Measurements from ENCODE around the gene ADH6.
"Not testable (repeated sequence)": the region's sequence is repeated elsewhere in the genome, so short reads cannot be mapped to it uniquely, and the experiment has no call there.

ADH6 gene

GRCh38 chr4:99189900-99190299 lies 29.1 kb downstream of the ADH6 start:
- not testable (repeated sequence) for DNase-seq

- DNase-seq: no peak
Observed at GRCh38 chr4:99186029-99186428, 33.0 kb downstream of the ADH6 start.

DNA sequence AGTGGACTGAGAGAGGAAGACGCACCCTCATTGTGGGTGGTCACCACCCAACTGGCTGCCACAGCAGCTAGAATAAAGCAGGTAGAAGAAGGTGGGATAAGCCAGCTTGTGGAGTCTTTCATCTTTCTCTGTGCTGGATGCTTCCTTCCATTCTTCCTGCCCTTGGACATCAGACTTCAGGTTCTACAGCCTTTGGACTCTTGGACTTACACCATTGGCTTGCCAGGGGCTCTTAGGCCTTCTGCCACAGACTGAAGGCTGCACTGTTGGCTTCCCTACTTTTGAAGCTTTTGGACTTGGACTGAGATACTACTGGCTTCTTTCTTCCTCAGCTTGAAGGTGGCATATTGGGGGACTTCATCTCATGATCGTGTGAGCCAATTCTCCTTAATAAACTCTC lies 33.5 kb downstream of the ADH6 start:
- DNase-seq: no peak

GRCh38 chr4:99180382-99181070 lies 38.5 kb downstream of the ADH6 start:
- DNase-seq: no peak

DNA sequence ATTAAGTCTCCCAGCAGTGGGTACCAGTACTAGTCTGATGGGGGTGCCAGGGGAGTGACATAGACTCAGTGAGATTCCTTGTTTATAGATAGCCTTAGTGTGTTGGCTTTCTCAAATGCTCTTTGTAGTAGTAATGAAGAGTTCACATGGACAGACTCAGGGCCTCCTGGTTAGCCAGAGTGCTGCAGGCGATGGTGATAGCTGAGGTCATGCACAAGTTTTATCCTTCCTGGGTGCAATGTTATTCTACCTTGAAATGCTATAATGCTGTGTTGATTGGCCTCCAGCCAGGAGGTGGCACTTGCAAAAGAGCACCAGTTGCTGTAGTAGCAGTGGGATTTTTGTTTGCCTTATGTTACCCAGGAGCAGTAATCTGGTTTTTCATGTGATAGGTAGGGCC lies 39.4 kb downstream of the ADH6 start:
- DNase-seq: no peak

DNA sequence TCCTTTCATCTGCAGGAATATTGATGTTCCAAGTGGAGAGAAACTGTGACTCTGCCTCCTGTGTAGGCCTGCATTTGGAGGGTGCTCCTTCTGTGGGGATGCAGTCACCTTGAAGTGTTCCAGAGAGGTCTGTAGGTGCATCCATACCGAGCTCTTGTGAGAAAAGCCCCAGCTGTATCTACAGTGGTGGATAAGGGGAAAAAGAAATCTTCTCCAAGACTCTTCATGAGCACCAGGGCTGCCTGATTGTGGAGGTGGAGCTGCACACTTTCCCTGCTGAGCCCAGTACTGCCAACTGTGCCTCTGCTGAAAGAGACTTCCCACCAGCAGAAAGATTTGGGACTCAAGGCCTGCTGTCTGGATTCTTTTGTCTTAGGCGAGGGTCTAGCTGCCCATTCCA lies 39.9 kb downstream of the ADH6 start:
- no peak for DNase-seq

- no peak for DNase-seq
Observed at GRCh38 chr4:99166544-99166943, 52.5 kb downstream of the ADH6 start.

- DNase-seq: no peak
Observed at GRCh38 chr4:99165978-99166377, 53.1 kb downstream of the ADH6 start.

DNA sequence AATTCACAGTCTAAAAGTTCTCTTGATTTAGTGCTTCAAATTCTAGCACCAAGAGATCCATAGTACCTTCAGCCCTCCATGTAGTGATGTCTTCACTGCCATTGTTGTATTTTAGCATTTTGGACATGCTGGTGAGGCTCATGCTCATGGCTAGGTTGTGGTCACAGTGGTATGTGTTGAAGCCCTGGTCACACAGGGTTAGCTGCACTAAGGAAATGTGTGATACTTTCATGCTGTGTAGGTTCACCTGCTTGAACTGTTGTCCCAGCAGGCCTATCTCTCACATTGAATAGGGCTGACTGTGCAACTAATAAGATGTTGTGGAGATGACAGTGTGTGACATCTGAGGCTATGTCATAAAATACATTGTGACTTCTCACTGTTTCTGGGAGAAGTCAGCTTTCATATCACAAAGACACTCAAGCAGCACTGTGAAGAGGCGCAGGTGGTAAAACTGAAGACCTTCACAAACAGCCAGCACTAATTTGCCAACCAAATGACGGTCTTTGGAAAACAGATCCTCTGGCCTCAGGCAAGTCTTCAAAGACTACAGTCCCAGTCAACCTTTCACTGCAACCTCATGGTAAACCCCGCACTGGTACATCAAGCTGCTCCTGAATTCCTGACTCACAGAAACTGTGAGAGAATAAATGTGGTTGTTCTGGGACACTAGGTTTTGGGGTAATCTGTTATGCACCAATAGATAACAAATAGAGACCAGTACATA lies 57.5 kb downstream of the ADH6 start:
- DNase-seq: peak; percentile 66

- DNase-seq: no peak
Observed at GRCh38 chr4:99159699-99160098, 59.3 kb downstream of the ADH6 start.

GRCh38 chr4:99157478-99157935 lies 61.5 kb downstream of the ADH6 start:
- DNase-seq: no peak

DNA sequence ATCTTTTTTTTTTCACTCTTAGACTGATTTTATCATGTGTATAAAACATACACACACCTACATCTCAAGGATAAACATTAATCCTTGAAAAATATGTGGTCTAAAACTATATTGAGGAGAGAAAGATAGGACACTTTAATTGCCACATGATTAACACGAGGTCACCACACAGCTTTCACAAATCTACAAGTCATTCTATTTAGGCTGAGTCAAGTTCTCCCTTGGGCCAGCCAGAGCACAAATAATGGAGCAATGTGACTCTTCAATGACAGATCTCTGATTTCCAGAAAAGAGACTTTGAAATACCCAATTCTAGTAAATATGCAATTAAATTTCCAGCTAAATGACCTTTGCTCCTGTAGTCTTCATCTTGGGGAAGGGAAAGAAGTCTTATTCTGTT lies 62.1 kb downstream of the ADH6 start:
- DNase-seq: no peak

DNA sequence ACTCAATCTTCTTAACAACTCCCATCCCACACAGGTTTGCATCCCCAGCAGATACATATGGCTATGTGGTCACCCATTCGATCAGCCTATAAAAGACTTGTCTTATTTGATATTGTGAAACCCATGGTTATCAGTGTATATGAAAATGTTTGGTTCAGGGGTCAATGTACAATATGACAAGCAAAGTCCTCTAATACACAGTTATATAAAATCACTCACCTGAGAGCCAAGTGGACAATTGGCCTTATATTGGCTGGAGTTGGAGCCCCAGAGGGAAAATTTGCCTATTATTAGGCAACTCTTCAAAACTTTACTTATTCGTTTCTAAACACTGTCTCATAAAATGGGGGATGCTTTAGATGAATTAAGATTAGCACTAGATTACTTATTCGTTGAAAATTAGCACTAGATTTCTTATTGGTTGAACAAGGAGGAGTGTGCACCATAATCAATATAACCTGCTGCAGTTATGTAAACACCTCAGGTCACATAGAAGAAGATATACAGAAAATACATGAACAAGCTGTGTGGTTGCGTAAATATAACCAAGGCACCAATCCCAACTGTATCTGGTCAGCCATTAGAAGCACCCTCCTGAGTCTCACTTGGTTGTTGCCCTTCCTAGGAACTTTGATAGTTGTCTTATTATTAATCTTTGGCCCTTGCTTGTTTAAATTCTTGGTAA lies 64.2 kb downstream of the ADH6 start:
- DNase-seq: no peak
